ENCODE results near the gene ANO1.

Gene ANO1

DNA sequence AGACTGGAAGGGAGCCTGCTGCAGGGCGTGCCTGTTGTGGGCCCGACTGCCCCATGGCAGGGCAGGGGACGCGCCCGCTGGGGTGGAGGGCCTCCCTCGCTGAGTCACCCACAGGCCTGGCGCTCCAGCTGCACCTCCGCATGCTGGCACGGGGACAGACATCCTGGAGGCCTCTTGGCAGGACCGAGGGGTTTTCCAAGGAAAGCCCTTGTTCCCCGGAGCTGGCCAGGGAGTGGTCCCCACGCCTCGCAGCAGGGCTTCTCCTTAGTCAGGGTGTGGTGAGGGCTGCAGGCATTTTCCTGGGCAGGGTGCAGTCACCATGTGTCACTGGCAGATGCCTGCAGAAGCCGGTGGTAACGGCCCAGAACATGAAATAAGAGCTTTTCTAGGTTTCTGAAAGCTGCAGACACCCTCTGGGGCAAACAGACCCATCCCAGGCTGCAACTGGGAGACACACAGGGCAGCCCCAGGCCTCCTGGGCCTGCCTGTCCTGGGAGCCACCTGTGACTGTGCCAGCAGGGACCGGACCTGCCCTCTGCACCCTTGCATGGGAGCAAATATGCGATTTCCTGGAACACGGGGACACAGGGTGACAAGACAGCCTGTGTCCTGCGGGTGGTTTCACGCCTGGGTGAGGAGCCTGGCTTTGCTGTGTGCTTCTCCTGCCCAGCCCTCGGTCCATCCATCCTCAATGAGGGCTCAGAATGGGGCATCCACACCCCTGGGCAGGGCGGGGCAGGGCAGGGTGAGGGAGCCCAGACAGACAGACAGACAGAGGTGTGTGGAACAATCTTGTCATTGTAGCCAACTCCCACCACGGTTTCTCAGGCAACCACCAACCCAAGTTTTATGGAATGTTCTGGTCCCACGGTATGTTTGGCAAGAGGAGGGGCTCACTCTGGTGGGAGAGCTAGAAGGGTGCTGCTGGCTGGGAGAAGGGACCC lies 81.8 kb downstream of the ANO1 start:
- no peak overlapping the region for H3K4me3 ChIP-seq
- H3K36me3 ChIP-seq: no peaks in the 10 kb centered on the region

DNA sequence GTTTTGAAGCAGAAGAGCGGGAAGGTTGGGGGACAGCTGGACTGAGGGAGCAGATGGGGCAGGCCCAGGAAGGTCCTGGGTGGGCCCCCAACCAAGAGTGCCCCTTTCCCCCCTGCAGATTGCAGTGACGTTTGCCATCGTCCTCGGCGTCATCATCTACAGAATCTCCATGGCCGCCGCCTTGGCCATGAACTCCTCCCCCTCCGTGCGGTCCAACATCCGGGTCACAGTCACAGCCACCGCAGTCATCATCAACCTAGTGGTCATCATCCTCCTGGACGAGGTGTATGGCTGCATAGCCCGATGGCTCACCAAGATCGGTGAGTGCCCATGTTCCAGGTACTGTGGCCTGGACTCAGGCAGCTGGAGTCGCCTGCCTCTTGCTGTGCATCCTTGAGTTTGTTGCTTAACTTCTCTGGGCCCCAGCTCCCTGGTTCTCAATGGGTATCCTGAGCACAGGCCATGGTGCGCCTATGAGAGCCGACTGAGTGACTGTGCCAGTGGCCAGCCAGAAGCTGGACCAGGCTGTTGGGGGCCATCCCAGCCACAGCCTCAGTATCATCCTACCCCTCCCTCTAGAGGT lies 83.0 kb downstream of the ANO1 start:
- TF ChIP-seq Cebpa-rat (IDR thresholded peaks at IDR 0.05): no peak
- Histone ChIP-seq H3K4me3 (no peak overlapping the region), H3K4me1 (peaks cover 44% of the 10 kb centered on the region), H3K9ac (no peak overlapping the region), H3K27me3 (no peaks in the 10 kb centered on the region), H3K9me3 (no peaks in the 10 kb centered on the region), H3K36me3 (no peaks in the 10 kb centered on the region), H3K4me2 (no peak overlapping the region), H3K27ac (0 out of 2 replicates have a peak overlapping the region, but pooled peaks have one; percentile 30), H4K20me1 (no peaks in the 10 kb centered on the region)

More for the DNA sequence above, 81.8 kb downstream of the ANO1 start:
- Histone ChIP-seq H3K4me2 (peak overlapping the region; percentile 18), H3K4me1 (peaks cover 56% of the 10 kb centered on the region), H3K27ac (peak overlapping the region; percentile 8; the same call in 1 of the 2 replicates), H3K27me3 (no peaks in the 10 kb centered on the region), H3K9ac (no peak overlapping the region), H4K20me1 (no peaks in the 10 kb centered on the region), H3K9me3 (no peaks in the 10 kb centered on the region)
- no peak for TF ChIP-seq Cebpa-rat (IDR thresholded peaks at IDR 0.05)

DNA sequence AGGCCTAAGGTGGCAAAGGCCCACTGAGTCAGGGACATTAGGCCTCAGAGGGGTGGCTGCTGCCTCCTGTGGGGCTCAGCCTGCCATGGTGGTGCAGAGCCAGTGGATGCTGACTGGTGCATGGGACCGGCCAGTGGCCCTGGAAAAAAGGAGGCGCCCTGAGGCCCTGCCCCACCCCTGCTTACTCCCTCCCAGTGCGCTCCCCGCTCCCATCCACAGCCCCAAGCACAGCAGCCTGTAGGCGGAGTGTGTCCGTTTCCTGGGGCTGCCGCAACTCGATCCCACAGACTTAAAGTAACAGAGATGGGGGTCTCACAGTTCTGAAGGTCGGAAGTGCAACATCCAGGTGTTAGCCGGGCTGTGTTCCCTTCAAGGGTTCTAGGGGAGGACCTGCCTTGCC lies 86.6 kb downstream of the ANO1 start:
- H3K27me3 ChIP-seq: no peaks in the 10 kb centered on the region
- no peak for TF ChIP-seq Cebpa-rat (IDR thresholded peaks at IDR 0.05)
- no peak overlapping the region for H3K27ac ChIP-seq
- H3K4me3 ChIP-seq: no peak overlapping the region
- no peaks in the 10 kb centered on the region for H3K9me3 ChIP-seq
- no peak overlapping the region for H3K9ac ChIP-seq
- H3K36me3 ChIP-seq: no peaks in the 10 kb centered on the region
- no peaks in the 10 kb centered on the region for H4K20me1 ChIP-seq
- H3K4me2 ChIP-seq: no peak overlapping the region
- H3K4me1 ChIP-seq: peaks cover 34% of the 10 kb centered on the region

DNA sequence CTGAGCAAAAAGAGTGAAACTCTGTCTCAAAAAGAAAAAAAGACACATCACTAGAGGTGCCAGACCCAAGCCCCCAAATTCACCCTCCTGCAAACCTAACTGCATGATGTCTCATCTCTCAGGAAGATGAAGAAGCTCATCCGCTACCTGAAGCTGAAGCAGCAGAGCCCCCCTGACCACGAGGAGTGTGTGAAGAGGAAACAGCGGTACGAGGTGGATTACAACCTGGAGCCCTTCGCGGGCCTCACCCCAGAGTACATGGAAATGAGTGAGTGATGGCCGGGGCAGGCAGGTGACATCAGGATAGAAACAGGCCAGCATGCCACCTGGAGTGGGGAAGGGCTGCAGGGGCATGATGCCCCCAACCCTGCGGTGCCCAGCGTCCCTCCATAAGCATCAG lies 89.0 kb downstream of the ANO1 start:
- TF ChIP-seq Cebpa-rat (IDR thresholded peaks at IDR 0.05): no peak
- H3K27me3 ChIP-seq: no peaks in the 10 kb centered on the region
- H3K4me1 ChIP-seq: peaks cover 29% of the 10 kb centered on the region
- H3K36me3 ChIP-seq: no peaks in the 10 kb centered on the region
- H3K9me3 ChIP-seq: no peaks in the 10 kb centered on the region
- H3K4me3 ChIP-seq: no peak overlapping the region
- H4K20me1 ChIP-seq: no peaks in the 10 kb centered on the region
- H3K9ac ChIP-seq: no peak overlapping the region
- H3K27ac ChIP-seq: no peak overlapping the region
- no peak overlapping the region for H3K4me2 ChIP-seq

DNA sequence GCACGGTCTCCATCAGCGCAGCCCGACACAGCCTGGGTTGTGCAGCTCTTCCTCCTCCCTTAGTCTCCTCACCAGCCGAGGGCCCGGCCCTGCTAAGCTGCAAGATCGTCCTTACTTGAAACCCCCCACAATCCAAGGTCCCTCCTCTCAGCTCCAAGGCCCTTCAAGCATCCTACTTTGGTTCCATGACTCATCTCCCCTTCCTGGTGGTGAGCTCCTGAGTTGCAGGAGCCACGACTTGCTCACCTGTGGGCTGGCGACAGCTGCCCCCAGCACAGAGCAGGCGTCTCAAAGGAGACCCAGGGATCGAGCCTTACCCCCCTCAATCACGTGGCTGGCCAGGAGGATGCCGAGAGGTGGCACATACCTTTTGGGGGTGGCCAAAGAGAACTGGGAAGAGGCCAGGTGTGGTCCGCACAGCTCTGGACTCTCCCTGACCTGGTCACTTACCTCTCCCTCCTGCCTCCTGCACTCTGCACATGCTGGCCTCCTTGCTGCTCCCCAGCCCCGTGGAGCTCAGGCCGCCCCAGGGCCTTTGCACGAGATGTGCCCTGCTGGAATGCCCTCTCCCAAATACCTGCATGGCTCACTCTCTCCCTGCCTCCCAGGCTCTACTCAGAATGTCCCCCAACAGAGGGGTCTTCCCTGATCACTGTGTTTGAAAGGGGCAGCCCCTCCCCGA lies 89.7 kb downstream of the ANO1 start:
- no peak overlapping the region for H3K27ac ChIP-seq
- no peak overlapping the region for H3K4me2 ChIP-seq
- no peak overlapping the region for H3K4me3 ChIP-seq
- H3K27me3 ChIP-seq: no peaks in the 10 kb centered on the region
- H3K36me3 ChIP-seq: no peaks in the 10 kb centered on the region
- TF ChIP-seq Cebpa-rat (IDR thresholded peaks at IDR 0.05): no peak
- H4K20me1 ChIP-seq: no peaks in the 10 kb centered on the region
- no peak overlapping the region for H3K9ac ChIP-seq
- H3K9me3 ChIP-seq: no peaks in the 10 kb centered on the region
- peaks cover 29% of the 10 kb centered on the region for H3K4me1 ChIP-seq

DNA sequence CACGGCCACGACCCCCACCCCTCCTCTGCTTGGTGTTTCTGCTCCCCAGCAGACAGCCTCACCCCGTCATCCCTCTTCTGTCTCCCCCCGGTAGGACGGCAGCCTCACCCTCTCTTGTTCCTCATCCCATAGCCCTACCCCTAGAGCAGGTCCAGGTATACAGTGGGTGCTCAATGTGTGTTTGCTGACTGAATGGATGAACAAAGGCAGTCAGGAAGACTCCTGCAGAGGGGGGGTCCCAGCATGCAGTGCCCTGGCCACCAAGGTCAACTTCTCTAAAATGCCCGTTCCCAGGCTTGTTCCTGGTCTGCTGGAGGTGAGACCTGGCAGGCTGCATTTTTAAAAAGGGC lies 90.3 kb downstream of the ANO1 start:
- peaks cover 29% of the 10 kb centered on the region for H3K4me1 ChIP-seq
- H3K27me3 ChIP-seq: no peaks in the 10 kb centered on the region
- H4K20me1 ChIP-seq: no peaks in the 10 kb centered on the region
- no peaks in the 10 kb centered on the region for H3K36me3 ChIP-seq
- no peak for TF ChIP-seq Cebpa-rat (IDR thresholded peaks at IDR 0.05)
- H3K9me3 ChIP-seq: no peaks in the 10 kb centered on the region
- no peak overlapping the region for H3K4me2 ChIP-seq
- H3K4me3 ChIP-seq: no peak overlapping the region
- no peak overlapping the region for H3K27ac ChIP-seq
- H3K9ac ChIP-seq: no peak overlapping the region

DNA sequence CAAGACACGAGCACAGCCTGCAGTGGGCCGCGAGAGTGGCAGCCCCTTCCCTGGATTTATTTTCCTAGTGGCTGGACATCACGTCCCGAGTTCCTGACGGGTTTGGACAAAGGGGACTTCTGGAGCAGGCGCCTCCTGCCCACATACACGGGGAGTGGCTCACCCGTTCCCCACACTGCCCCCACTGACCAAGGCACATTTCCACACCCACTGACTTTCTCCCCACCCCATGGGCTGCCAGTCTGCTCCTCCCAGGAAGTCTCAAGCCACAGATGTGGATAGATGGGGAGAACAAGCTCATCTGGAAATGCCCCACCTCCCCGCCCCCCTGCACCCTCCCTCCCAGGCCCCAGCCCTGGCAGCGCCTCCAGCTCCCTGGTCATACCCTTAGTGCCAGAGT lies 91.0 kb downstream of the ANO1 start:
- H3K36me3 ChIP-seq: no peaks in the 10 kb centered on the region
- no peaks in the 10 kb centered on the region for H3K27me3 ChIP-seq
- H3K9ac ChIP-seq: no peak overlapping the region
- no peaks in the 10 kb centered on the region for H4K20me1 ChIP-seq
- H3K9me3 ChIP-seq: no peaks in the 10 kb centered on the region
- peak overlapping the region; percentile 22; the same call in 1 of the 2 replicates for H3K27ac ChIP-seq
- no peak for TF ChIP-seq Cebpa-rat (IDR thresholded peaks at IDR 0.05)
- H3K4me3 ChIP-seq: no peak overlapping the region
- peaks cover 31% of the 10 kb centered on the region for H3K4me1 ChIP-seq
- H3K4me2 ChIP-seq: peak overlapping the region; percentile 42; the same call in 1 of the 2 replicates

DNA sequence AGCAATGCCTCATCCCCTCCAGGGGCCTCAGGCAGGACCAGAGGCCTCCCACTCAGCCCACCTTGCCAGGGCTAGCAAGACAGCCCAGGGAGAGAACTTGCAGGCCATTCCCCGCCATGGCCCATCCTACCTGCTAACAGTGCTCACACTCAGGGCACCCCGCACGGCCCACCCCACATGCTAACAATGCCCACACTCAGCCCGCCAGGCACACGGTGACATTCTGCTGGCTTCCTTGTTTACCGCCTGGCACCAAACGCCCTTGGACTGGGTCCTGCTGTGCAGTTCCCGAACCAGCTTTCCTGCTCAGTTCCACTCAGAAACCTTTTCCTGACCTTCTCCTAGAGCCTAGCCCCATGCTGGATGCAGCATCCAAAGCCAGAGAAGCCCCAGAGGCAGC lies 91.5 kb downstream of the ANO1 start:
- Histone ChIP-seq H3K9me3 (no peaks in the 10 kb centered on the region), H4K20me1 (no peaks in the 10 kb centered on the region), H3K9ac (no peak overlapping the region), H3K4me1 (peaks cover 36% of the 10 kb centered on the region), H3K27me3 (no peaks in the 10 kb centered on the region), H3K4me2 (peak overlapping the region; percentile 20), H3K4me3 (no peak overlapping the region), H3K36me3 (no peaks in the 10 kb centered on the region), H3K27ac (no peak overlapping the region)
- TF ChIP-seq Cebpa-rat (IDR thresholded peaks at IDR 0.05): no peak

DNA sequence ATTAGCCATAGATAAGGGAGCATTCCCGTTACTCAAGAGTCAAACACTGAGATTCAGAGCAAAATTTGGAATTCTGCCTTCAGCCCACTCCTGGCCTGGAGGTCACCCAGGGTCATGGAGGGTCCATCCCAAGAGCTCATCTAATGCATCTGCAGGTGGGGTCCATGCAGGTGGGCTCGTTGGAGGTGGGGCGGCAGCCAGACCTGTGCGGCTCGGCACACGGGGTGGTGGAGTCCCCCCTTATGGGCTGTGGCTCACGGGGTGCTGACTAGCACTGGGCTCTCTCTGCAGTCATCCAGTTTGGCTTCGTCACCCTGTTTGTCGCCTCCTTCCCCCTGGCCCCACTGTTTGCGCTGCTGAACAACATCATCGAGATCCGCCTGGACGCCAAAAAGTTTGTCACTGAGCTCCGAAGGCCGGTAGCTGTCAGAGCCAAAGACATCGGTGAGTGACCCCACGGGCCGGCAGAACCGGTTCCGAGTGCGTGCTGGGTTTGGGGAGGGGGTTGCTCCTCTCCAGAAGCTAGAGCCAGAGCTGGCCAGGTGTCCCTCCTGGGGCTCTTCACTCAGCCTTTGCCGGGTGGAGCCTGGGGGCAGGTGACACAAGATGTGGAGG lies 92.6 kb downstream of the ANO1 start:
- H3K4me1 ChIP-seq: peaks cover 46% of the 10 kb centered on the region
- H4K20me1 ChIP-seq: no peaks in the 10 kb centered on the region
- no peaks in the 10 kb centered on the region for H3K36me3 ChIP-seq
- no peaks in the 10 kb centered on the region for H3K9me3 ChIP-seq
- H3K4me2 ChIP-seq: no peak overlapping the region
- no peak overlapping the region for H3K4me3 ChIP-seq
- no peak for TF ChIP-seq Cebpa-rat (IDR thresholded peaks at IDR 0.05)
- no peak overlapping the region for H3K9ac ChIP-seq
- H3K27me3 ChIP-seq: no peaks in the 10 kb centered on the region
- no peak overlapping the region for H3K27ac ChIP-seq
